ENCODE measurements around the gene CCDC124.
A peak's percentile ranks its signal among the peaks of the same experiment; 100 is the strongest.

The CCDC124 gene

DNA sequence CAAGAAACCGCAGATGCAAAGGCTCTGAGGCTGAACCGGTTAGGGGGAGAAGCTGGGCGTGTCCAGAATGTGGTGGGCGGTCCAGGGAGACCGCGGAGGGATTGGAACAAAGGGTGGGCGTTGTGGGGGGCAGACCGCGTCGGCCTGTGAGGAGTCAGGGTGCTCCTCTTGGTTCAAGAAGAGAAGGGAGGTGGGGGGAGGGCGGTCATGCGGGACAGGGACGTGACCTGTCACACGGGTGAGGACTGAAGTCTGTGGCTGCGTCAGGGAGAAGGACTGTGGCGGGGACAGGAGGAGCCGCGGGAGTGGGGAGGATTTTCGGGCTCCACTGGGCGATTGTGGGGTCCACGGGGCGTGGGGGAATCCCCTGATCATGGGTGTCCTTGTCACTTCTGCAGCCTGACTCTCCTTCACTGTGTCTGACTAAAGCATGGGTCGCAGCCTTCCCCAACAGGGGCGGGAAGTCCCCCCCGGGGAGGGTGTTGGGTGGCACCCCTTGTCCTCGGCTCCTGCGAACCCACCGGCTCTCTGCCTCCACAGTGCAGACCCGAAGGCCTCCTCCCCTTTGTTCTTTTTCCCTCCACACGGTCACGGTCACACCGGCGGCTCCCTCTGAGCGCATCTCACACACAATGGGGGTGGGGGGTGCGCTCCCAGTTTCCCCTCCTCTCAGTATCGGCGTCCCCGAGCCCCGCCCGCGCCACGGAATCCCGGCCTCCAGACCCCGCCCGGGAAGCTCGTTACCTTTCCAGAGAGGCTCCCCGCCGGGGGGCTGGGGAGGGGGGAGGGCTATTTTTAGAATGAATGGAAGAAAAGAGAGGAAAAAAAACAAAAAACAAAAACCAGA is 17.7 kb downstream of the CCDC124 start:
- H3K9ac ChIP-seq (ENCODE audit: low read depth, low read length) = no peak overlapping the region
- H3K9me3 ChIP-seq (ENCODE audit: control insufficient read depth, insufficient read depth, low read length) = no peaks in the 10 kb centered on the region
- H3K27me3 ChIP-seq (ENCODE audit: control insufficient read depth, insufficient read depth, low read length) = peaks cover 23% of the 10 kb centered on the region
- H3K4me3 ChIP-seq (ENCODE audit: low read depth, low read length) = peak overlapping the region; percentile 74
- no peaks in the 10 kb centered on the region for H3K36me3 ChIP-seq (ENCODE audit: control insufficient read depth, insufficient read depth, low read length)
- H3K4me1 ChIP-seq (ENCODE audit: control insufficient read depth, insufficient read depth, low read length) = peaks cover 6% of the 10 kb centered on the region

DNA sequence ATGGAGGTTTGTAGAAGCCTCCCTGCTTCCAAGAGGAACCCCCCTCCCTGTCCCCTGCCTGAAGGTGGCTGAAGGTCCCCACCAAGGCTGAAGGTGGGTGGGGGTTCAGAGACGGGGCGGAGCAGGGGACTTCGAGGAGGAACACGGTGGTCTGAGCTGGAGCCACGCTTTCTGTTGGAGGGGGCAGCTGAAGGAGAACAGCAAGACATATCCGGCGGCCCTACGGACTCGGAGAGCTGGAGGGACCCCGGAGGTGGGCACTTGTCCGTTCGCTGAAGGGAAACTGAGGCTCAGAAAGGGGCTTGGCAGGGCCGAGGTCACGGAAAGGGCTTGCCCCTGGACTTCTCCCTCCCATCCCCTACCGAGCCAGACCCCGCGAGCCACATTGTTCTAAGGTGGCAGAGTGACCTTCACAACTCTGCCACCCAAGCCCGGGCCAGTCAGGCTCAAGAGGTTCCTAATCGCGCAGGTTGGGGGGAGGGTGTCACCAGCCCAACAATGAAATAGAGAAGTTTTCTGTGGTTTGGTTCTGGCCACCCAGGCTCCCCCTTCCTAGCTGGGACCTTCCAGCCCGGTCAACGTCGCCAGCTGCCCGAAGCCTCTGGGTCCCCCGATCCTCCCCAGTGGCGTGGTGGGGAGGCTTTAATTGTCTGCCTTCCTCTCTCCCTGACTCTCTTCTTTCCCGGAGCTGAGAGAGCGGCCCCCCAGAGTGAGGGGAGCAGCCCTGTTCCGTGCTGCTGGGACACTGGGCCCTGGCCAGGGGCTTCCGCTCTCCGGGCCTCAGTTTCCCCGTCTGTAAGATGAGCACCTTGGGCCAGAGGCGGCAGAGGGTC is 18.6 kb downstream of the CCDC124 start:
- H3K27me3 ChIP-seq (ENCODE audit: control insufficient read depth, insufficient read depth, low read length) = peaks cover 23% of the 10 kb centered on the region

DNA sequence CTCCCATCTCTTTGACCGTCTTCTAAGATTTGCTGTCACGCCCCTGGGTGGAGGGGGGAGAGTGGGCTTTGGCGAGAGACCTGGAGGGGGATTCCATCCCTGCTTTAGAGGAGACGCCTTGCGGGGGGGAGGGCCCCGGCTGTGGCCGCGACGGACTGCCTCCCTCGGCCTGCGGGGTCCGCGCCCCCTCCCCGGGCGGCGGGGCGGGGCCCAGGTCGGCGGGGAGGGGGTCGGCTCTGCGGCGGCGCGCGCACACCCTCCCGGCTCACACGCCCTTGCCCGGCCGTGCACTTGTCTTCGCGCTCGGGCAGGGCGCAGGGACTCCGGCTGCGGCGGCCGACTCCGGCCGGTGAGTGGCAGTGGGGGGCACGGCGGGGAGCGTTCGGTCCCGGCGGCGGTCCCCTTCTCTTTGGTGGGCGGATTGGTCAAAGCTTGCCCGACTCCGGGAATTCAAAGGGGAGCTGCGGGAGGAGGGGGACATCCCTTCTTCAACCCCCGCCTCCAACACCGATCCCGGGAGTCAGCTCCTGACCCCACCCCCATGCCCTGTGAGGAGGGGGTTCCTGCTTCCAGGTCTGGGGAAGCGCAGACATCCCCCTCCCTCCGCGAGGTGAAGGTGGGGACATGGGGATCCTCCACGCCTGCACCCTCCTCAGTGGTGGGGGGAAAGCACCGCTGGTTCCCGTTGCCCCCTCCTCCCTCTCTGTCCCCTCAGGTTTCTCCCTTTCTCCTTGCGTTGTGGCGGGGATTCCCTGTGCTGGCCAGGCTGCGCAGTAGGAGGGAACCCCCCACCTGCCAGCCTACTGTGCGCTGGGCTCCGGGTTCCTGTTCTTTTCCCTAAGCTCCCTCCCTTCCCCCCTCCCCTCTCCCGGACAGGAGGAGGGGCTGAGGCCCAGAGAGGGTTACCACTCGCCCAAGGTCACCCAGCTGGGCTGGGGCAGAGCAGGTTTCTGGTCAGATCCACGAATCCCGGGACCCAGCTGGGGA is 19.5 kb downstream of the CCDC124 start:
- Histone ChIP-seq H3K27me3 (ENCODE audit: control insufficient read depth, insufficient read depth, low read length) (peaks cover 23% of the 10 kb centered on the region), H3K4me1 (ENCODE audit: control insufficient read depth, insufficient read depth, low read length) (peaks cover 6% of the 10 kb centered on the region), H3K4me3 (ENCODE audit: low read depth, low read length) (peak overlapping the region; percentile 74), H3K36me3 (ENCODE audit: control insufficient read depth, insufficient read depth, low read length) (no peaks in the 10 kb centered on the region), H3K9ac (ENCODE audit: low read depth, low read length) (peak overlapping the region; percentile 47), H3K9me3 (ENCODE audit: control insufficient read depth, insufficient read depth, low read length) (no peaks in the 10 kb centered on the region)

More for the DNA sequence above, 18.6 kb downstream of the CCDC124 start:
- Histone ChIP-seq H3K36me3 (ENCODE audit: control insufficient read depth, insufficient read depth, low read length) (no peaks in the 10 kb centered on the region), H3K9ac (ENCODE audit: low read depth, low read length) (no peak overlapping the region), H3K9me3 (ENCODE audit: control insufficient read depth, insufficient read depth, low read length) (no peaks in the 10 kb centered on the region), H3K4me3 (ENCODE audit: low read depth, low read length) (peak overlapping the region; percentile 74), H3K4me1 (ENCODE audit: control insufficient read depth, insufficient read depth, low read length) (peaks cover 6% of the 10 kb centered on the region)

DNA sequence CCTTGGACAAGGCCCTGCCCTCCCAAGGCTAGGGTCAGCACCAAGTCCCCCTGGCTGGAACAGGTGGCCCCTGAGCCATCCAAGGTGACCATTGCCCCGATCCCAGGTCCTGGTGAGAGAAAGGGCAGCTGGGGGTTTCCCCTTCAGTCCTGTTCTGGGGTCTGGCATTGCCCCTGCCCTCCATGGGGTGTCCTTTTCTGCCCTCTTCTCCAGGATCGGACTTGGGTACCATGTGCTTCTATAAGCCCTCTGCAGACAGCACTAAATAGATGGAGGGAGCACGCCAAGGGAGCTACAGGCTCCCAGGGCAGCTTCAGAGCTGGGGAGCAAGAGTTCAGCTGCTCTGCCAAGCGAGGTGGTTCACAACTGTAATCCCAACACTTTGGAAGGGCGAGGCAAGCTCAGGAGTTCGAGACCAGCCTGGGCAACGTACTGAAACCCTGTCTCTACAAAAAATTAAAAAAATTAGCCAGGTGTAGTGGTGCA is 20.5 kb downstream of the CCDC124 start:
- Histone ChIP-seq H3K9ac (ENCODE audit: low read depth, low read length) (no peak overlapping the region), H3K36me3 (ENCODE audit: control insufficient read depth, insufficient read depth, low read length) (peaks cover 6% of the 10 kb centered on the region), H3K27me3 (ENCODE audit: control insufficient read depth, insufficient read depth, low read length) (peaks cover 23% of the 10 kb centered on the region), H3K4me1 (ENCODE audit: control insufficient read depth, insufficient read depth, low read length) (peaks cover 6% of the 10 kb centered on the region), H3K4me3 (ENCODE audit: low read depth, low read length) (peak overlapping the region; percentile 74), H3K9me3 (ENCODE audit: control insufficient read depth, insufficient read depth, low read length) (no peaks in the 10 kb centered on the region)

DNA sequence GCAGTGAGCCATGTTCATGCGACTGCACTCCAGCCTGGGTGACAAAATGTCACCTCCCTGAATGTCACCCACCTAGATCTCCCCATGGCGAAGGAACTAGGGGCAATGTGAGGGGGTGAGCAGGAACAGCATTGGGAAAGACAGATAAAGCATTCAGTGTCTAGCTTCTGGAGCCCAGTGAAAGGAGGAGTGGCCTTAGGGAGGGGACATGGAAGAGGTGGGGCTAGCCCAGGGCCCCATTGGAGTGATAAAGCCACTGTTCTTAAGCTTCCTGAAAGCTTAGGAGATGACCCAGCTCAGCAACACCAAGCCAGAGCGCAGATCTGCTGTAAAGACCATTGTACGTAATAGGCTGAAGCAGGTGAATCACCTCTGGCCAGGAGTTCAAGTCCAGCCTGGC is 21.1 kb downstream of the CCDC124 start:
- Histone ChIP-seq H3K9ac (ENCODE audit: low read depth, low read length) (no peak overlapping the region), H3K4me1 (ENCODE audit: control insufficient read depth, insufficient read depth, low read length) (peaks cover 6% of the 10 kb centered on the region), H3K36me3 (ENCODE audit: control insufficient read depth, insufficient read depth, low read length) (peaks cover 6% of the 10 kb centered on the region), H3K27me3 (ENCODE audit: control insufficient read depth, insufficient read depth, low read length) (peaks cover 23% of the 10 kb centered on the region), H3K4me3 (ENCODE audit: low read depth, low read length) (no peak overlapping the region), H3K9me3 (ENCODE audit: control insufficient read depth, insufficient read depth, low read length) (no peaks in the 10 kb centered on the region)

DNA sequence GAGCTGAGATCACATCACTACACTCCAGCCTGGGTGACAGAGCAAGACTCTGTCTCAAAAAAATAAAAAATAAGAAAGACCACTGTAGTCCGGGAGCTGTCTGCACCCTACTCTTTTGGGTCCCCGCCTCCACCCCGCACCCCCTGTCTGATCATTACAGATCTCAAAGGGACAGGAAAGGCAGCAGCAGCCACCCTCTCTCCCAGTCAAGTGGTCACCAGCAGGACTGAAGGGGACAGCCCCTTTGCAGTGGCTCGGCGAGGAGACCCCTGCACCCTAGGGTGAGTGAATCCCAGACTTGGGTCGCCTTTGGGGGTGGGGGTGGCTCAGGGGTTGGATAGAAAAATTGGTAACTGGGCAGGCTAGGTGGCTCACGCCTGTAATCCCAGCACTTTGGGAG is 21.6 kb downstream of the CCDC124 start:
- peaks cover 6% of the 10 kb centered on the region for H3K36me3 ChIP-seq (ENCODE audit: control insufficient read depth, insufficient read depth, low read length)
- no peak overlapping the region for H3K9ac ChIP-seq (ENCODE audit: low read depth, low read length)
- H3K9me3 ChIP-seq (ENCODE audit: control insufficient read depth, insufficient read depth, low read length) = no peaks in the 10 kb centered on the region
- H3K4me3 ChIP-seq (ENCODE audit: low read depth, low read length) = no peak overlapping the region
- H3K4me1 ChIP-seq (ENCODE audit: control insufficient read depth, insufficient read depth, low read length) = peaks cover 6% of the 10 kb centered on the region
- peaks cover 19% of the 10 kb centered on the region for H3K27me3 ChIP-seq (ENCODE audit: control insufficient read depth, insufficient read depth, low read length)

DNA sequence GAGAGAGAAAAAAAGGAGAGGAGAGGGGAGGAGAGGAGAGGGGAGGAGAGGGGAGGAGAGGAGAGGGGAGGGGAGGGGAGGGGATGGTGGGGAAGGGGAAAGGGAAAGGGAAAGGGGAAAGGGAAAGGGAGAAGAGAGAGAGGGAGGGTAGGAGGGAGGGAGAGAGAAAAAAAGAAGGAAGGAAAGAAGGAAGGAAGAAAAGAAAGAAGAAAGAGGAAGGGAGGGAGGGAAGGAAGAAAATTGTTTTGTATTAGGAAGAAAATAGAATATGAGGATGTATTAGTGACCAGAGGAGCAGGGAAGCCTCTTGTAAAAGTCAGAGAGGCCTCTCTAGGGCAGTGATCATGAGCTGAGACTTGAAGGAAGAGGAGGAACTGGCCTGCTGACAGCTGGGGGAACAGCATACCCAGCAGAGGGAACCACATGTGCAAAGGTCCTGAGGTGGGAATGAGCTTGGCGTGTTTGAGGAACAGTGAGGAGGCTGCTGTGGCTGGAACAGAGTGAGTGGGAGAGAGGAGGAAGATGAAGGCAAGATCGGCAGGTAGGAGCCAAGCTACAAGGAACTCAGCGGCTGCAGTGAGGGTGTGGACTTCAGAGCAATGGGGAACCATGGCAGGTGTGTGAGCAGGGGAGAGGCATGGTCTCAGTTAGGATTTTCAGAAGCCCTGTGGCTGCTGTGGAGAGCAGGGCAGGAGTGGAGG is 24.5 kb downstream of the CCDC124 start:
- Histone ChIP-seq H3K9ac (ENCODE audit: low read depth, low read length) (no peak overlapping the region), H3K36me3 (ENCODE audit: control insufficient read depth, insufficient read depth, low read length) (peaks cover 6% of the 10 kb centered on the region), H3K4me1 (ENCODE audit: control insufficient read depth, insufficient read depth, low read length) (peaks cover 6% of the 10 kb centered on the region), H3K27me3 (ENCODE audit: control insufficient read depth, insufficient read depth, low read length) (peaks cover 10% of the 10 kb centered on the region), H3K4me3 (ENCODE audit: low read depth, low read length) (no peak overlapping the region), H3K9me3 (ENCODE audit: control insufficient read depth, insufficient read depth, low read length) (no peaks in the 10 kb centered on the region)

DNA sequence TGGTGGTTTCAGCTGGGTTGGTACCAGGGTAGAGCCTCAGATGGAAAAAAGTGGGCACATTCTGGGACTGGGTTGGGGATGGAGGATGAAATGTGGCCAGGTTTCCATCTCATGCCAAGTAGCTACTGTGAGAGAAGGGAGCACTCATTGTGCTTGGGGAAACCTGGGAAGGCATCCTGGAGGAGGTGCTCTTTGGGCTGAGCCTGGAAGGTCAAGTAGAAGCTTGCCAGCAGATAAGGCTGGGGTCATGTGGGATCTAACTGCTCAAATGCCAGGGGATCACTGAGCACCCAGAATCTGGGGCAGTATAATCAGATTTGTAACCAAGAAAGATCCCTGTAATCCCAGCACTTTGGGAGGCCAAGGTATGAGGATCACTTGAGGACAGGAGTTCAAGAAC is 25.1 kb downstream of the CCDC124 start:
- Histone ChIP-seq H3K9me3 (ENCODE audit: control insufficient read depth, insufficient read depth, low read length) (no peaks in the 10 kb centered on the region), H3K4me1 (ENCODE audit: control insufficient read depth, insufficient read depth, low read length) (peaks cover 6% of the 10 kb centered on the region), H3K4me3 (ENCODE audit: low read depth, low read length) (no peak overlapping the region), H3K9ac (ENCODE audit: low read depth, low read length) (no peak overlapping the region), H3K36me3 (ENCODE audit: control insufficient read depth, insufficient read depth, low read length) (peaks cover 6% of the 10 kb centered on the region), H3K27me3 (ENCODE audit: control insufficient read depth, insufficient read depth, low read length) (peaks cover 10% of the 10 kb centered on the region)

DNA sequence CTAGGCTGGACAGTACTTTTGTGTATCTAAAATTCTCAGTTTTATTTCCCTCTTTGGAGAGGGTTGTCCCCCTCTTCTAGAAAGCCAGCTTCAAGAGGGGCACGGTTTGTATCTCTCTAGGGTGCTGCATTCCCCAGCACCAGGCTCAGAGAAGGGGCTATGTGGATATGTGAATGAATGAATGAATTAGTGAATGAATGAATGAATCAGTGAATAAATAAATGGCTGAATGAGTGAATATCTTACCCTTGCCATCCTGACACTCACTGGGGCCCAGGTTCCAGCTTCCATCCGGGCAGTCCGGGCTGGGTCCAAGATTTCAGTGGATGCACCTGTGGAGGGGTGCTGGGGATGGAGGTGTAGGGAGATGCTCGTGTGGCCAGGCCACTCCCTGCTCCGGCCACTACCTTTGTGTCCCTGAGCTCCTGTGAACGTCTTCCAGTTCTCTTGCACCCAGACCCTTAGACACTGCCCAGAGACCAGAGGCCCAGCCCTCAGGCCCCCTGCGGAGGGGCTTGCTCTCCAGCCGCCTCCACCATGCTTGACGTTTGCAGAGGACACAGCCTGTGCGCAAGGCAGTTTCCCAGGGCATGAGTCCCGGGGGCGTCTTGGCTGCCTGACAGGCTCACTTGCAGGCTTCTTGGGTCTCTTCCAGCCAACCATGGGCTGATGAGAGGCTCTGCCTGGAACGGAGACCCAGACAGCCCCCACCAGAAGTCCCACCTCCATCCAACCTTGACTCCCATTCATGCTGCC is 31.3 kb downstream of the CCDC124 start:
- peaks cover 8% of the 10 kb centered on the region for H3K4me1 ChIP-seq (ENCODE audit: control insufficient read depth, insufficient read depth, low read length)
- H3K9ac ChIP-seq (ENCODE audit: low read depth, low read length) = no peak overlapping the region
- peaks cover 4% of the 10 kb centered on the region for H3K36me3 ChIP-seq (ENCODE audit: control insufficient read depth, insufficient read depth, low read length)
- no peak overlapping the region for H3K4me3 ChIP-seq (ENCODE audit: low read depth, low read length)
- H3K9me3 ChIP-seq (ENCODE audit: control insufficient read depth, insufficient read depth, low read length) = no peaks in the 10 kb centered on the region
- H3K27me3 ChIP-seq (ENCODE audit: control insufficient read depth, insufficient read depth, low read length) = no peaks in the 10 kb centered on the region

DNA sequence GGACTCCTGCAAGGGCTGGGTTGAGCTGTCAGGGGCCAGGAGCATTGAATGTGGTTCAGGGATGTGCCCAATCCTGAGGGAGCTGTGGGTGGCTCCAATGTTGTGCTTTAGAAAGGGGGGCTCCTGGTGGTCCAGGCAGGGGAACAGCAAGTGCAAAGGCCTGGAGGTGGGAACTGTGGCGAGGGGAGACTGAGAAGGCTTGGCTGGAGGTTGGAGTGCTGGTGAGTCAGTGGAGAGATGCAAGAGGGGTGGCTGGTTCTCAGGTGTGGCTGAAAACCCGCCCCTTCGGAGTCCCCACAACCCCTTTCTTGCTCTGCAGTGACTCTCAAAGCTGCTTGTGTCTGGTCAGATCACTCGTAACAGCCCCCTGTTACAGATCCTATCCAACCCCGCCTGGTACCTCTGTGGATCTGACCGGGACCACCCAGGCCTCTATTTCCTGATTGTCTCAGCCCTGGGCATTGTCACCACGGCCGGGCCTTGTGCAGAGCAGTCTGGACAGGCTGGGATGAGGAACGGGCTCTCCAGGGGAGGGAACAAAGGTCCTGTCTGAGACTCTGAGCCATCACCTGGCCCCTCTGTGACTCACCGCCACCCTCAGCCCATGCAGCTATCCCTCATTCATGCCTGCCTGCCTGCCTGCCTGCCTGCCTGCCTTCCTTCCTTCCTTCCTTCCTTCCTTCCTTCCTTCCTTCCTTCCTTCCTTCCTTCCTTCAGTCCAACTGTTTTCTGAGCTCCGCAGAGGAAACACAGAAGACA is 32.7 kb downstream of the CCDC124 start:
- Histone ChIP-seq H3K36me3 (ENCODE audit: control insufficient read depth, insufficient read depth, low read length) (peaks cover 4% of the 10 kb centered on the region), H3K9ac (ENCODE audit: low read depth, low read length) (no peak overlapping the region), H3K4me1 (ENCODE audit: control insufficient read depth, insufficient read depth, low read length) (peaks cover 8% of the 10 kb centered on the region), H3K4me3 (ENCODE audit: low read depth, low read length) (no peak overlapping the region), H3K9me3 (ENCODE audit: control insufficient read depth, insufficient read depth, low read length) (no peaks in the 10 kb centered on the region), H3K27me3 (ENCODE audit: control insufficient read depth, insufficient read depth, low read length) (no peaks in the 10 kb centered on the region)
